Posterior vena cava (tissue), 2 donors: Measurements from ENCODE around the gene OLFM1. TPM values are rescaled to one million over a fixed set of nuclear protein-coding genes. Genes with fewer than 3 reads are reported as not detected.

ENCODE experiments used
- DNase-seq: peaks from one replicate; pipeline ENCODE4 v3.0.0-alpha.2; 2020; ENCODE audit warnings: low spot score
- intact Hi-C, 2 donors: fragments of 100-400 bp; cut with DNase I; formaldehyde crosslinking; loops; one replicate each; pipeline versions ENCODE4 v1.14.1 to v1.14.2; 2022 to 2023
- total RNA-seq, 2 donors: library from RNA; stranded (reverse); fragmentation: NEBNext Ultra II Directional; extraction: Animal tissue kit (Norgen Biotek cat#: 25700); gene quantifications; one replicate each; pipeline ENCODE4 v1.2.1, GENCODE V29; 2021
- donor health status: DM: yes; HTN: yes; CAD: no.
- donor health status: DM: yes; HTN: yes; CAD: no.

OLFM1 gene
- total RNA-seq, 2 donors from 2014 or later: 29.2 to 38.2 TPM

DNA sequence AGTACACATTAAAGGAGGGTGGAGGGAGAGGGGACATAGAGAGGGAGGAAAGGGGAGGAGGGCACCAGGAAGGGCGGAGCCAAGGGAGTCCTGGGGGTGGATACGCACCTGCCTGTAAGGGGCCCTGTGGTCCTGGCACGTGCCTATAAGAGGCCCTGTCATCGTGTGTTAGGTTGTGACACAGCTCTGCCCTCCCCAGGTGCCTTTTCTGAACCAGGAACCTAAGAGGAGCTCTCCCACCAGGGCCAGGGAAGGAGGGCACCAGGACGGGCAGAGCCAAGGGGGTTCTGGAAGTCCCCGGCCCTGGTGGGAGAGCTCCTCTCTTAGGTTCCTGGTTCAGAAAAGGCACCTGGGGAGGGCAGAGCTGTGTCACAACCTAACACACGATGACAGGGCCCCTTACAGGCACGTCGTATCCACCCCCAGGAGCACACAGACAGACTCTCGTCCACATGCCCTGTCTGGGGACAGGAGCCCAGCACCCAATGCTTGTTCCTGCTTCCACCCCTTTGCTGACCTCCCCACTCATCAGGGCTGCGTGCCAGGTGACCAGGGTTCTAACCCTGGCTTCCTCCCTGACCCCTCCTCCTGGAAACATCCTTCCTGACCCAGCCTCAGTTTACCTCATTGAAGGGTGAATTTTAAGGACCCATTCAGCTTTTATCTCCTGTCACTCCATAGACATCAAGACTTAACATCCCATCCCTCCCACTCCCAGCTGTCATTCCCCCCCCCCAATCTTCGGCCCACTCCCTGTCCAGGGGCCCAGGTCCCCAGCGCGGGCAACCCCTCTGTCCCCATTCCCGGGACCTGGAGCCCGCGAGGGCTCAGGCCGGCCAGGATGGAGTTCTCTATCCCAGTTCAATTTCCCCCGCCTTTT, 12.9 kb upstream of the OLFM1 start:
- intact Hi-C loops: no loop called here
- DNase-seq: peak; percentile 36

DNA sequence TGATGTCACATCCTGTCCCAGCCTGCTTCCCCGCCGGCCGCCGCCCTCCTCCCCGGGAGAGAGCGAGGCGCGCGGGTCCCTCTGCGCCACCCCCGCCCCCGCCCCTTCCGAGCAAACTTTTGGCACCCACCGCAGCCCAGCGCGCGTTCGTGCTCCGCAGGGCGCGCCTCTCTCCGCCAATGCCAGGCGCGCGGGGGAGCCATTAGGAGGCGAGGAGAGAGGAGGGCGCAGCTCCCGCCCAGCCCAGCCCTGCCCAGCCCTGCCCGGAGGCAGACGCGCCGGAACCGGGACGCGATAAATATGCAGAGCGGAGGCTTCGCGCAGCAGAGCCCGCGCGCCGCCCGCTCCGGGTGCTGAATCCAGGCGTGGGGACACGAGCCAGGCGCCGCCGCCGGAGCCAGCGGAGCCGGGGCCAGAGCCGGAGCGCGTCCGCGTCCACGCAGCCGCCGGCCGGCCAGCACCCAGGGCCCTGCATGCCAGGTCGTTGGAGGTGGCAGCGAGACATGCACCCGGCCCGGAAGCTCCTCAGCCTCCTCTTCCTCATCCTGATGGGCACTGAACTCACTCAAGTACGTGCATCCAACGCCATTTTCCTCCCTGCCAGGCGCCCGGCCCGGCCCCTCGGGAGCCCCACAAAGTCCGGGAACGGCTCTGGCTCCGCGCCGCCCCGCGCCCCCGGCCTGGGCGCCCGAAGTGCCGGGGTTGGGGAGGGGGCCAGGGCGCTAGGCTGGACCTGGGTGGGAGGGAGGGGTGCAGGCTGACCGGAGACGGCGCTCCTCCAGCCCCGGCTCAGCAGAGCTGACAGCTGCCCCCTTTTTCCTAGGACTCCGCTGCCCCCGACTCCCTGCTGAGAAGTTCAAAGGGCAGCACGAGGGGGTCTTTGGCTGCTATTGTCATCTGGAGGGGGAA, 12.0 kb upstream of the OLFM1 start:
- intact Hi-C loops: no loop called here
- peak; percentile 90 for DNase-seq

DNA sequence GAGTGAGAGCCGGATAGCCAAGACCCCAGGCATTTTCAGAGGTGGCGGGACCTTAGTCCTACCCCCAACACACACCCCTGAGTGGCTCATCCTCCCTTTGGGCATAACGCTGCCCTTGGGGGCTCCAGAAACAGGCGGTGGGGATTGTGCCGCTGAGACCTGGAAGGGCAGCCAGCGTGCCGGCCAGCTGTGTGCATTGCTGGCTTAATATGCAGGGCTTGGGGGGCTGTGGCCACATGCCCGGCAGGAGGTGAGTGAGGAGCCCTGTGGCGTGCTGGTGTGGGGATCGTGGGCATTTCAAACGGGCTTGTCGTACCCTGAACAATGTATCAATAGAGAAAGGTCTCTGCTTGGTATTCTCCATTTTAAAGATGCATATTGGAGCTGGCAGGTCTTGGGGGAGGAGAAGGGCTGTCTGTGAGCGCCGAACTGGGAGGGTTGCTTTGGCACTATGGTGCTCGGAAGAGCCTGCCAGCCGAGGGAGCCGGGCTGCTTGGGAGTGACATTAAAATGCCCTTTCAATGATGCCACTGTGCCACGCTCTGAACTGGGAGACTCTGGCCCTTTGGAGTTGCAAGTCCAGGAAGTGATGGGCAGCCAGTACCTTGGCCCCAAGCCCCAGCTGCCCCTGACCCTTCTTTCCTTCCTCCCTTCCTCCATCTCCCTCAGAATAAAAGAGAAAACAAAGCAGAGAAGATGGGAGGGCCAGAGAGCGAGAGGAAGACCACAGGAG, 11.2 kb upstream of the OLFM1 start:
- intact Hi-C loops: no loop called here
- DNase-seq: peak; percentile 73

DNA sequence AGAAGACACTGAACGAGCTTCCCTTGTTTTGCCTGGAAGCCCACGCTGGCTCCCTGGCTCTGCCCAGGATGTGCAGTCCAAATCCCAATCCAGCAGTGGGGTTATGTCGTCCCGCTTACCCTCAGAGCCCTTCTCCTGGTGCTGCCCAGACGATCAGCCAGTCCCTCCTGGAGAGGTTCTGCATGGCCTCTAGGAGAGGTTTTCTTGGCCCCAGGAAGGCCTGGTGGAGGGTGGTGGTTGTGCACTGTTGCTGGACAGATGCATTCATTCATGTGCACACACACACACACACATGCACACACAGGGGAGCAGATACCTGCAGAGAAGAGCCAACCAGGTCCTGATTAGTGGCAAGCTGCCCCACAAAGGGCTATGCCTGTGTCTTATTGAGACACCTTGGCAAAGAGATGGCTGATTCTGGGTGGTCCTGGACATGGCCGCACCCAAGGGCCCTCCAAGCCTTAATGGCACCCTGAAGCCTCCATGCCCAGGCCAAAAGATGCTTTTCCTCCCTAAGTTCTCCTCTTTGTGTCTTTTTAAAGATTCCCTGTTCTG, 10.5 kb upstream of the OLFM1 start:
- no peak for DNase-seq
- intact Hi-C loops: no loop called here

DNA sequence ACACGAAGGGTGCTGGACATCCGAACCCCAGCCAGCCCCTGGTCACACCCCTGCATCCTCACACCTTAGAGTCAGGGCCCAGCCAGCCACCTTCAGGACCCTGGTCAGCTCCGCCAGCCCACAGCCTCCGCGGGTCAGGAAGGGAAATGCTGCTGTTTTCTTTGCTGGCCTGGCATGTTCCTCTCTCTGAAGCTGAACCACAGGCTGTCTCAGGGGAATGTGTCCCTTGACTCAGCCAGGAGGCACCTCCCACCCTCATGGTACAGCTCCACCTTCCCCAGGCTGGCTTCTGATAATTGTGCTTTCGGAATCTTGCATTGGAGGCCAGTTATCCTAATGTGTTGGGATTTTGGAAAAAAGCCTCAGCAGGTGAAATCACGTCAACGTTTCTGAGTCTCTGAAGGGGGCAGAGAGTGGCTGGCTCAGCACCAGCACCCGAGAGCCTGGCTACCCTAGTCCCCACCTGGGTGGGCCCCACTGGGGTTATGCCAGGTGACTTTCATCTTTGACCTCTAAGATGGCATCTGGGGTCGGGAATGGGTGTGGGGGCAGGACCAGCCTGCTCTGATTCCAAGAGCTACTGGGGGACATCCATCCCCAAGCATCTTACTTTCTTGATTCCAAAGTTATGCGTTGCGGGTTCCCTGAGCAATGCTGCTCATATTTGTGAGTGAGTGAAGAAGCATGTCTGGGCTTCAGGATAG, 9.8 kb upstream of the OLFM1 start:
- intact Hi-C loops: no loop called here
- peak; percentile 79 for DNase-seq

DNA sequence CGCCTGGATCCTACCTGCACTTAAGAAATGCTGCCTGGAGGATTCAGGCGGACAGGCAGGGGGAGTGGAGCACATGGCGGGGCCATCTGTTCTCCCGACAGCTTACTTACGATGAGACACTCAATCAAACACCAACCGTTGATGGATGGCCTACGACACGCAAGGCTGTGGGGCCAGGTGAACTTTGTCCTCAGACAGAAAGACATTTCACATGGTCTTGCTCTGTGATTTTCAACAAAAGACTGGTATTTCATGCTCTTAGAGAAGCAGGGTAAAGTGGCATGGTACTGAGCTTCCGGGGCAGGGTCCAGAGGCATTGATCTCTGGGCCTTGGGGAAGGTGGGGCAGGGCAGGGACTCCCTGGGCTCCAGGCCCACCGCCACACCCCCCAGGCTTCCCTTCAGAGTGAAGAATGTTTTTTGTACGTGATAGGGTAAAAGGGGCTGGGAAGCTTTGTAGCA, 9.1 kb upstream of the OLFM1 start:
- intact Hi-C loops: no loop called here
- peak; percentile 43 for DNase-seq

DNA sequence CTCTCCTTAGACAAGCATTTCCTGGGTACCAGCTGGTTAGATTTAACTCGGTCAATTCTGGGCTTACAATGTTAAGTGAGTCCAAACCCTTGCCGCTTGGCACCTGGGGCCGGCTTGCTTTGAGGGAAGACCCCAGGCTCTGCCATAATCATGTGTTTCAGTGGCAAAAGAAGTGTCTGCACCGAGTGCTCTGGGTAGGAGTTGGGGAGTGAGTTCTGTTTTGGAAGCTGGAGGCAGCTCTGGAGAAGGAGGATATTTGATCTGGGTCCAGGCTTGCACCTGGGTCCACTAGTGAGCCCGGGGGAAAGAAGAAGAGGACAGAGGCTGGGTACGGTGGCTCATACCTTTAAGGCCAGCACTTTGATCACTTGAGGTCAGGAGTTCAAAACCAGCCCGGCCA, 8.4 kb upstream of the OLFM1 start:
- intact Hi-C loops: no loop called here
- DNase-seq: no peak

DNA sequence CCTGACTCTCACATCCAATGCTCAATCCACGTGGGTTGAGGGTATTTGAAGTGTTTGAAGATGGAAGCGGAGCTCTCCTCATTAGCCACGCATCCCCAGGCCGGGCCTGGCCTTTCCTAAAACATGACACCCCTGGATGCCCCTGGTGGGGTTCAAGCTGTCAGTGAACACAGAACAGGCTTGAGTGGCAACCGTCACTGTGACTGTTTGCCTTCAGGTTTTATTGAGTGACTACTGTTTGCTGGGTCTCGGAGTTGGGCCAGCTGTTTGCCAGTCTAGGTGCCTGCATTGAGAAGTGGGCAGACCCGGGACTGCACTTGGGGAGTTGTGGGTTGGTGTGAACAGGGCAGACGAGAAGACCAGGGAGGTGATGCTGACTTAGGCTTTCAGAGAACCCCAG, 7.8 kb upstream of the OLFM1 start:
- DNase-seq: peak; percentile 36
- intact Hi-C loops: loop anchor here in 1 of 2 donors (10.0 kb wide), 1 partner anchor 295 kb away; no protein-coding TSS in a partner anchor

DNA sequence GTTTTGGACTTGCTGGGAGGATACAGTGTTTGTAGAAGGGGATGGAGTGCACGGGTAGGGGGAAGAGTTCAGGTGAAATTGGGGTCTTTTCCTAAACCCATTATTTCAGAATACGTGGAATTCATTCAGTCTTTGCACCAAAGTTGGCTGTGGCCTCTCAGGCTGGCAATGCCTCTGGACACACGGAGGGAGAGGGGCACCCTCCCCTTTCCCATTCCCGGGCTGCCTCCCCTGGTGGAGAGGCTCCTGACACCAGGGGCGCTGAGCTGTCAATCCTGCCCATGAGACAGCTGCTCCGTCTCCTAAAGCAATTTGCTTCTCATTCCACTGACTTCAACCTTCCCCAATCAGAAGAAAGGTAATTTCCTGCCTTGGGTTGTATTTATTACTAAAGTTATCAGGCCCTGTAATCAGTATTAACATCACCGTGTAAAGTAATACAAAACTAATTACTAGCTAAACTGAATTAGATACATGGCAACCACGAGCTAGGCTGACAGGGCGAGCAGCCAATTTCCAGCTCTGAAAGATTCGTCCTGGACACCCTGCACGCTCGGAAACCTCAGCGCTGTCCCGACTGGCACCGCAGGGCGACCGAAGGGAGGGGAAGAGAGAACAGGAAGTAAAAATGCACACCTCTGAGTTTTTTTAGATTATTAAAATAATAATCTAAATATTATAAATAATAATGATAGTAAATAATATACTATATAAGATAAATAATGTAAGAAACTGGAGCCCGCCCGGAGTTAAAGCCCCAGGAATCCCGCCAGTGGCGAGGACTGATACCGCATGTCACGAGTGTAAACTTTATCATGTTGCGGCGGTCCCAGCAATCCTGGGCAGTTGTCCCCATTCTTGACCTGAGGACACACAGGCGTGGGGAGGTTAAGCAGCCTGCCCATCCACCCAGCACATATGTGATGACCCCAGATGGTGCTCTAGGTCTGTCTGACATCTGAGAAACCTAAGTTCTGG, 6.9 kb upstream of the OLFM1 start:
- intact Hi-C loops: loop anchor here in 1 of 2 donors (10.0 kb wide), 1 partner anchor 296 kb away; no protein-coding TSS in a partner anchor
- peak; percentile 66 for DNase-seq

DNA sequence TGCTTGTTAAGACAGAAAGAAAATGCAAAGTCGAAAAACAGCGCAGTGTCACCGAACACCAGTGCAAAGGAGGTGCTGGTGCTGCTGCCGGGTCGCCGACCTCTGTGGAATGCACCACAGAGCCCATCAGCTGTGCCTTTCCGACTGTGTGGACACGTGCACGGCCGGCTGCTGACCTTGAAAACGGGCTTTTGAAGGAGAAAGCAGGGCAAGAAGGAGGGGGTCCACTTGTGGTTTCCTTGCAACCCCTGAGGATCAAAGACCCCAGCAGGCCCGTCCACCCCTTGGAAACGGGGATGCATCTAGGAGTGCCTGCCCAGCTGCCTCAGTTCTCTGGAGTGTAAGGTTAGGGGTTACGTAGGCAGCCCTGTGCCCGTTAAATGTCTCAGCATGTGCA, 6.2 kb upstream of the OLFM1 start:
- DNase-seq: peak; percentile 72
- intact Hi-C loops: loop anchor here in 1 of 2 donors (10.0 kb wide), 1 partner anchor 296 kb away; no protein-coding TSS in a partner anchor

DNA sequence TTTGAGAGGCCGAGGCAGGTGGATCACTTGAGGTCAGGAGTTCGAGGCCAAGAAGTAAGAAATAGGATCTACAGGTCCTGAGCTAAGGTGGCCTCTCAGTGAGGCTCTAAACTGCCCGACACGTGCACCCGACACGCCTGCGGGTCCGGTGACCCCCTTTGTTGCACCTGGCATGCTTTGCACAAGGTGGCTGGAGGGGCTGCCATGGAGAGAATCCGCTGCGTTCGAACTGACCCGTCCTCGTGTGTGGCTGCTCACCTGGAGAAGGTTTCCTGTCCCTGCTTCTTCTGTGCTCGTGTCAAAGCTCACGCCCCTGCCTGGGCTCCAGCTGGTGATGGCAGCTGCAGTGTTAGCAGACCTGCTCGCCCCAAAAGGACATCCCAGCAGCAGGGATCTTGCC, 5.7 kb upstream of the OLFM1 start:
- intact Hi-C loops: loop anchor here in 1 of 2 donors (10.0 kb wide), 1 partner anchor 297 kb away; no protein-coding TSS in a partner anchor
- DNase-seq: peak; percentile 35

DNA sequence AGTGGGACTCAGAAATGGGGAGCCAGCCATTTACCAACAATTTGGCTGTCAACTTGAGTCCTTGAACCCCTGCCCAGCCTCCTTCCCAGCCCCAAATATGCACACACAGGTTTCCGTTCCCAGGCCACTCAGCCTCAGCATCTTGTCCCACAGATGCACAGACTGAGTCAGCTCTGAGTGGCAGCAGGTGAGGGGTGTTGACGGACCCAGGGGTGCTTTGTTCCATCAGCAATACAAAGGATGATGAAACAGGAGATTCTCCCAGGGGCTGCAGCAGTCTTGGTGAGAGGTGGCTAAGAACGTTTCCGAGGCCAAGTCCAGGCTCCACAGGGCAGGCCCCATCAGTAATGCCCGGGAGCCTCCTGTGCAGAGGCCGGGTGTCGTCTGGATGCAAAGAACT, 4.9 kb upstream of the OLFM1 start:
- DNase-seq: peak; percentile 64
- intact Hi-C loops: loop anchor here in 1 of 2 donors (10.0 kb wide), 1 partner anchor 298 kb away; no protein-coding TSS in a partner anchor

DNA sequence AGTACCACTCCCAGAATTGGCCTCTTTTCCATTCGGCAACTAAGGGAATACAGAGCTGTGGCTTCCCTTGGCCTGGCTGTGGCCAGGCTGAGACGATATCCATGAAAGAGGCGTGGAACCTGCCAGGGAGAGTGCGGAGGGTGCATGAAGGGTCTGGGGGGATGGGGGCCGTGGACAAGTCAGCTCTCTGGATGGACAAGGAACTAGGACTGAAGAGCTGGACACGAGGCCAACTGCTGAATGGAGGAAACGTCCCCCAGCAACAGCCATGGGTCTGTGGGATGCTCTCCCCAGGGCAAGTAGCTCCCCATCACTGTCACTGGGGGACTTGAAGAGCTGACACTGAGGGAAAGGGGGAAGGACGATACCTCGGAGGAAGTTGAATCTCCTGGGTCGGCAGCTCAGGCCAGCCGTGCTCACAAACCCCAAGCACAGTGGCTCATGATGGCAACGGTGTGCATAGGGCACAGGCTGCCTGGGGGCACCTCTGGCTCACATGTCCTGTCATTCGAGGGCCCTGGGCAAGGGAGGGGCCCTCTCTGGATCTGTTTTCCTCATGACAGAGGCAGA, 4.1 kb upstream of the OLFM1 start:
- intact Hi-C loops: loop anchor here in 1 of 2 donors (10.0 kb wide), 1 partner anchor 299 kb away; no protein-coding TSS in a partner anchor
- peak; percentile 38 for DNase-seq

DNA sequence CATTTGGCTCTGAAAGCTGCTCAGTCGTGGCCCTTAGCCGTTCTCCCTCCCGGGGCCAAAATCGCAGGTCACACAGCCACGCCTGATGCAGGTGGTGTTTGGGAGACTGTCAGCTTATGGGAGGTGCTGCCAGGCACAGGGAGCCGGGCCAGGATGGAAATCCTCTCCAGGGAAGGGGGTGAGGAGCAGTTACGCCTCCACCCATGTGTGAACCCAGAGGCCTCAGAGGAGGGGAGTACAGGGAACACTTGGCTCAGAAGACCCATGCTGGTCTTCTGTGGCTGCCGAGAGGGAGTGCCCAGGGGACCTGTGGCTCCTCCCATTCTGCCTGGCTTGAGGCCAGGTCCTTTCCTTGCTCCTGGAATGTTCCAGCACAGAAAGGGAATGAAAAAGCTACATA, 3.6 kb upstream of the OLFM1 start:
- intact Hi-C loops: loop anchor here (2.0 to 10.0 kb wide), 2 partner anchors 261 to 299 kb away; no protein-coding TSS in a partner anchor
- DNase-seq: peak; percentile 60

DNA sequence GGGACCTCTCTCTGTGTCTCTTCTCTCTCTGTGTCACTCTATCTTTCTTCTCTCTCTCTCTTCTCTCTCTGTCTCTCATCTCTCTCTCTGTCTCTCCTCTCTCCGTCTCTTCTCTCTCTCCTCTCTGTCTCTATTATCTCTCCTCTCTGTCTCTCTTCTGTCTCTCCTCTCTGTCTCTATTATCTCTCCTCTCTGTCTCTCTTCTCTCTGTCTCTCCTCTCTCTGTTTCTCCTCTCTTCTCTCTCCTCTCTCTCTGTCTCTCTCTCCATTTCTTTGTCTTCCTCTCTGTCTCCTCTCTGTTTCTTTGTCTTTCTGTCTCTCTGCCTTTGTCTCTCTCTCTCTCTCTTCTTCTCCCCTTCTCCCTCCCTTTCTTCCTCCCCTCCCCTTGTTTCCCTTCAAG, 3.2 kb upstream of the OLFM1 start:
- intact Hi-C loops: loop anchor here (2.0 to 10.0 kb wide), 2 partner anchors 261 to 299 kb away; no protein-coding TSS in a partner anchor
- DNase-seq: no peak
